ENCODE data around the gene COMP.
"Not testable (repeated sequence)": the region's sequence is repeated elsewhere in the genome, so short reads cannot be mapped to it uniquely, and the experiment has no call there.

The COMP gene

GRCh38 chr19:18790566-18791314 is at the start of gene COMP:
Gene COMP (minus strand): TSS chr19:18791305. CDS start chr19:18791269, 36 bp downstream.
- DNase-seq = no peak

GRCh38 chr19:18840288-18841267 is 49.5 kb upstream of the COMP start:
- no peak for DNase-seq

DNA sequence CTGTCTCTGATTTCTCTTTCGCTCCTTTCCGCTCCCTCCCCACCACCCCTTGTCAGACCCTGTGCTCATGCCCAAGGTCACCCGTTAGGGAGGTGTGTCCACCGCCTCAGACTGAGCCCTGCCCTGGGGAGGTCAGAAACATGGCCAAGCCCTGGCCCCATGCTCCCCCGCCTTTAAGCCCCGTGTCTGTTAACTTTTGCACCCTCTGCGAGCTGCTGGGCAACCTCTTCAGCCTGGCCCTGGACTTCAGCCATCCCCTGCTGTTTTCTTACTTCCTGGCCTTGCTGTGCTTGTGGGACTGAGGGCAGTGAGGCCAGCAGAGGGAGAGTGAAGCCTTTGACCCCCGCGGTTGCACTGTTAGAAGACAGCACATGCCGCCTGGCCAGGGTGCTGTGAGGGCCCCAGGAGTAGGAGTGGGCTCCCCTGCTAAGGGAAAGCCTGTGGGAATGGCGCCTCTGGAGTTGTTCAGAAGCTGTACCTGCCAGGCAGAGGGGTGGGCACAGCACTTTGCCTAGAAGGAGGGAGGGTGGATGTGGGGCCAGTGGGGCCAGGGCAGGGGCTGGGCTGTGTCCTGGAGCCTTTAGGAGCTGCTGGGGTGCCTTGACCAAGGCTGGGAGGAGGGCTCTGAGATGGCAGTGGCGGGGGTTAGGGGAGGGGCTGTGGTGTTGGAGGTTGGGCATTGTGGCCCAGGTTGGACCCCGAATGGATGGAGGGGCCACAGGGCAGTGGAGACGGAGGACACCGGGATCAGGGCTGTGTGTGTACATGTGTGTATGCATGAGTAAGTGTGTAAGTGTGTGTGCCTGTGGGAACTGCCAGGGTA is 48.6 kb upstream of the COMP start:
- no peak for DNase-seq

DNA sequence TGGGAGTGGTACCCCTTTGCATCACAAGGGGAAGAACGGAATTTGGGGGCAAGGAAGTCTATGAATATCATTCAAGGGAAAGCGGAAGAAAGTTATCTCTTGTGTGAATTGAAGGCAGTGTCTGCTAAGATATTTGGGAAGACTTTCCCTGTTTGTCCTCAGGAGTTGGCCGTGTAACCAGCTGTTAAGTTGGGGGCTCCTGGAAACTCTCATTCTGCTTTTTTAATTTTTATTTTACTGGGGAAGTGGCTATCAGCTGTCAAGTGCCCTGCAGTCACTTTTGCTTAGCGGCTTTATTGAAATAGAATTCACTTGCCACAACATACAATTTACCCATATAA is 43.5 kb upstream of the COMP start:
- no peak for DNase-seq

GRCh38 chr19:18833849-18834643 is 42.9 kb upstream of the COMP start:
- DNase-seq = no peak

DNA sequence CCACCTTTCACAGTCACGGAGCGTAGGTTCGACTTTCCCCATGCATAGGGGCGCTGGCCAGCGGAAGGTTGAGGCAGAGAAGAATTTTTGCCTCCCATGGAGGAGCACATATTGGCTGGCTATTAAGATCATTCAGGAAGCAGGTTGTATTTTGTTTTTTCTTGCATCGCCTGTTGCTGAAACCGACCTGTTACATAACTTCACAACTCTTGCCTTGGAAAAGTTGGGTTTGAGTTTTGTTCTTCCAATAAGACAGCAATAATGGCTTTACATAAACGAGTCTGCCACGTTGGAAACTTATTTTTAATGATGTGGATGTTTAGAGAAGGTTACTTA is 42.0 kb upstream of the COMP start:
- no peak for DNase-seq

GRCh38 chr19:18832306-18833140 is 41.4 kb upstream of the COMP start:
- DNase-seq = peak; percentile 37 to 67 (median 41)

DNA sequence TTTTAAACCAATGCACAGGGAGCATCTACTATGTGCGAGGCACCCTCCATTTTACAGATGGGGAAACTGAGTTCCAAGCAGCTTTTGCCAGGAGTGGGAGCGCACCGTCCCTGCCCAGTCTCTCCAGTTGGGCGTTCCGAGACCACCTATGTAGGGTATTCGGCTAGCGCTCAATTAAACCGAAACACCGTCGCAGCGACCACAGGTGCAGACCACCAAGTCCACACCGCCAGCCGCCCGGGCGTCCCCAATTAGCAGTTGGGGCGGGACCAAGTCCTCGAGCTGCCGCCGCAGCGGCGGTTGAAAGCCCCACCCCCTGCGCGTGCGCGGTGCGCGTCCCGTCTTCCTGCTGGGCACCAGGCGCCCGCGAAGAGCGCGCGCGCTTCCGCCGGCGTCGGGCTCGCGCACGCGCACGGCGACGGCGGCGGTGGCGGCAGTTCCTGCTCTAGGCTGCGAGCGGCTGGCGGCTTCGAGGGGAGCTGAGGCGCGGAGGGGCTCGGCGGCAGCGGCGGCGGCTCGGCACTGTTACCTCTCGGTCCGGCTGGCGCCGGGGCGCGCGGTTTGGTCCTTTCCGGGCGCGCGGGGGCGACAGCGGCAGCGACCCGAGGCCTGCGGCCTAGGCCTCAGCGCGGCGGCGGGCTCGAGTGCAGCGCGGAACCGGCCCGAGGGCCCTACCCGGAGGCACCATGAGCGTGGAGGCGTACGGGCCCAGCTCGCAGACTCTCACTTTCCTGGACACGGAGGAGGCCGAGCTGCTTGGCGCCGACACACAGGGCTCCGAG is 40.6 kb upstream of the COMP start, which contains the start of gene UPF1:
UPF1 (plus strand) TSS at position 436 of the 782 bp plus-strand sequence; CDS start at position 687, 251 bp downstream.
- peak; percentile 96 to 99 (median 98) for DNase-seq

GRCh38 chr19:18830488-18830887 is 39.4 kb upstream of the COMP start:
- DNase-seq = no peak

DNA sequence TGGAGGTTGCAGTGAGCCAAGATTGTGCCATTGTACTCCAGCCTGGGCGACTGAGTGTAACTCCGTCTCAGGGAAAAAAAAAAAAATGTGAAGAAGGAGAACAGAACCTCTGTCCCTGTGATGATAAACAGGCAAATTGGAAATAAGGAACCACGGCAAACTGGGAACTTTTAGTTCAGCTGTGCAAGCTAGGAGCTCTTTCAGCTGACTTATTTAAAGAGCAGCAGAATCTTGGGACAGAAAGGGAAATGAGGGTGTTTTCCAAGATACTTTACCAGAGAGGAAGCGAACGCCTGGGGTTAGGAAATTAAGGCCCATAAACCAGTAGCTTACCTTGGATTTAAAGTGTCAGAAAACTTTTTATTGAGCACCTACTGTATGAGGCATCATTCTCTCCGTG is 37.7 kb upstream of the COMP start:
- DNase-seq = peak; percentile 69 to 79 (median 76)

DNA sequence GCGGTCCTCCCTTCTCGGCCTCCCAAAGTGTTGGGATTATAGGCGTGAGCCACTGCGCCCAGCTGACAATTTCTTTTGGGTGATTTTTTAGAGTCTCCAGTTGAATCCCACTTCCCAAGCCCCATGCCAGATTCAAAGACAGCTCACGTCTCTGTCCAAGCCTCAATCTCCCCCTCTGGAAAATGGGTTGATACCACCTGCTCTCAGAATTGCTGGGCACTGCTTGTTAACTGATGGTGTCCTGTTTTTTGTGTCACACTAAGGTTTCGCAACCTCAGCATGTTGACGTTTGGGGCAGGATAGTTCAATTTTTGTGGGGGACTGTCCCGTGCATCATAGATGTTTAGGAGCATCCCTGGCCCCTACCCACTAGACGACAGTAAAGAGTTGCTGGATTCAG is 26.5 kb upstream of the COMP start:
- no peak for DNase-seq

- not testable (repeated sequence) for DNase-seq
Observed at GRCh38 chr19:18816645-18817044, 25.5 kb upstream of the COMP start.

DNA sequence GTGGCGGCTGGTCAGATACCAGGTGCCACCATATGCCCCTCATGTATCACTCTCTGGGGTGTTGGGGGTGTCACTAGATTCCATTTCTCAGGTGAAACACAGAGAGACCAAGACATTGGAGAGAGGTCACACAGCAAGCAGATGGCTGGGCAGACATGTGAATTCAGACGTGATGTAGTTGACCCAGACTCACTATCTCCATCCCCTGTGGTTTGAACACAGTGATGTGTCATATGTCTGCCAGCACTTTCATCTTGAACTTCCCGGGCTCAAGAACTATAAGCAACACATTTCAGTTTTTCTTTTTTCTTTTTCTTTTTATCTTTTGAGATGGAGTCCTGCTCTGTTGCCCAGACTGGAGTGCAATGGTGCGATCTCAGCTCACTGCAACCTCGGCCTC is 24.6 kb upstream of the COMP start:
- no peak for DNase-seq

- DNase-seq = no peak
Observed at GRCh38 chr19:18814063-18814462, 23.0 kb upstream of the COMP start.

DNA sequence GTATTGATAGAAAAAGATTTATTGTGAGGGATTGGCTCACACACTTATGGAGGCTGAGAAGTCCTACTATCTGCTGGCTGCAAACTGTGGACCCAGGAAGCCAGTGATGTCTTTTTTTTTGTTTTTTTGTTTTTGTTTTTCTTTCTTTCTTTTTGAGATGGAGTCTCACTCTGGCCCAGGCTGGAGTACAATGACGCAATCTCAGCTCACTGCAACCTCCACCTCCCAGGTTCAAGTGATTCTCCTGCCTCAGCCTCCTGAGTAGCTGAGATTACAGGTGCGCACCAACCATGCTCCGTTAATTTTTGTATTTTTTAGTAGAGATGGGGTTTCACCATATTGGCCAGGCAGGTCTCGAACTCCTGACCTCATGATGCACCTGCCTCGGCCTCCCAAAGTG is 20.5 kb upstream of the COMP start:
- DNase-seq = not testable (repeated sequence)

GRCh38 chr19:18809149-18809868 is 18.2 kb upstream of the COMP start:
- peak; percentile 47 to 58 (median 55) for DNase-seq

DNA sequence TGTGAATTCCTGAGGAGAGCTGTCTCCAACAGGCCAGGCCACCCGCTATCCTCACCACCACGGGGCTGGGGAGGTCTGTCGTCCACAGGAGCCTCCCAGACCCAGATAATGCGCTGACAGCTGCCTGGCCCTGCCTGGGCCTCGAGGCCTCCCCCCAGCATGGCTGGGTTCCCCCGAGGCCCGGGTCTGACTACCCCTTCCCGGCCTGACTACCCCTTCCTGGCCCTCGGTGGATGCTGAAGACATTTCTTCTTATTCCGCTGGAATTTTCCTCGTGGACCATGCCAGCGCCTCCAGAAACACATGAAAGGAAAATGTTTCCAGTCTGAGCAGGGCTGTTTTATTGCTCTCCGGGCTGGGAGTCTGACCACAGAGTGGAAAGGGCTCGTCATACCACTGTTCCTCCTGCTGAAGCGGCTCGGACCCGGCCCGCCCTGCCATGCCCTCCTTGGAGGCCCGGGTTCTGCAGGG is 16.8 kb upstream of the COMP start:
- no peak for DNase-seq

GRCh38 chr19:18804643-18805042 is 13.5 kb upstream of the COMP start:
- no peak for DNase-seq

- DNase-seq = no peak
Observed at GRCh38 chr19:18804139-18804601, 13.1 kb upstream of the COMP start.
